SH-SY5Y (cell line): Measurements from ENCODE around the gene PDZD2.

Experiments
- GATA2 ChIP-seq: IDR thresholded peaks from 2 replicates; pipeline ENCODE4 v1.6.1; 2011; ENCODE audit warnings: mild to moderate bottlenecking, low read depth, low read length
- GATA3 ChIP-seq: IDR thresholded peaks from 2 replicates; pipeline ENCODE4 v1.6.1; 2011; ENCODE audit warnings: low read depth, mild to moderate bottlenecking, low read length, moderate library complexity

GRCh38 chr5:31726952-31727351, 88.0 kb downstream of the PDZD2 start:
- TF ChIP-seq GATA2, result no peak
- no peak for TF ChIP-seq GATA3
